GM12878 (cell line): ENCODE measurements around the gene ARPC1B. TPM values are rescaled to one million over a fixed set of nuclear protein-coding genes. Genes with fewer than 3 reads are reported as not detected.

Experiments
- ATAC-seq: fragments of 200-7000 bp; cut with Tn5 transposase; 3 replicates; pipeline ENCODE4 v1.9.1; 2020; ENCODE audit warnings: mild to moderate bottlenecking, moderate library complexity
- BruUV-seq: library from RNA; stranded (reverse); fragments of 400-500 nt; replicated peaks from 2 replicates; lab custom pipeline; 2021; lab: Mats Ljungman, UMichigan
- CTCF ChIA-PET: fragments of 300-600 bp; sonication (Branson Sonifier 250); formaldehyde crosslinking; extraction: SDS; loops from one replicate; lab custom pipeline; 2021; ENCODE audit warnings: inconsistent platforms; lab: Yijun Ruan, JAX
- POLR2A ChIA-PET: fragments of 350-600 bp; formaldehyde crosslinking; extraction: SDS; loops from one replicate; lab custom pipeline; 2021; ENCODE audit warnings: inconsistent platforms; lab: Charles Lee
- RAD21 ChIA-PET: fragments of 300-600 bp; sonication (Branson Sonifier 250); formaldehyde crosslinking; loops from one replicate; lab custom pipeline; 2023; ENCODE audit warnings: antibody characterized with exemption; ENCODE audit not compliant: unreplicated experiment; lab: Charles Lee
- SMC1A ChIA-PET: fragments of 300-600 bp; sonication (Branson Sonifier 250); formaldehyde crosslinking; loops from one replicate; lab custom pipeline; 2023; ENCODE audit not compliant: unreplicated experiment, uncharacterized antibody; lab: Charles Lee
- DNase-seq: peaks from one replicate; pipeline ENCODE4 v3.0.0-alpha.2; 2011; ENCODE audit warnings: low read depth, low spot score
- FAIRE-seq: peaks from 3 replicates; lab custom pipeline; 2011; peaks lifted over from hg19 to GRCh38; lab: Jason Lieb, UNC
- H2AFZ ChIP-seq: 2 replicates; pipeline ENCODE4 v1.6.0; 2011; ENCODE audit warnings: low read depth, low read length, control low read depth; ENCODE audit not compliant: control insufficient read depth
- H3K27ac ChIP-seq: 2 replicates; pipeline ENCODE4 v1.5.1; 2011; ENCODE audit warnings: control low read depth; ENCODE audit not compliant: control insufficient read depth, insufficient read depth
- H3K27me3 ChIP-seq, 2 experiments: replicated peaks in 1 of 2; 2 replicates each; pipeline versions ENCODE4 v1.6.0 to v1.6.1; 2011; ENCODE audit warnings: low read length in 1 of 2; ENCODE audit not compliant: control insufficient read depth in 2 of 2, insufficient read depth in 2 of 2
- H3K36me3 ChIP-seq, 2 experiments: 2 replicates each; pipeline ENCODE4 v1.5.1; 2011; ENCODE audit warnings: low read length in 1 of 2; ENCODE audit not compliant: control insufficient read depth in 2 of 2, insufficient read depth in 2 of 2
- H3K4me1 ChIP-seq: 2 replicates; pipeline ENCODE4 v1.6.1; 2011; ENCODE audit warnings: mild to moderate bottlenecking, low read length, moderate library complexity, mixed read lengths; ENCODE audit not compliant: control insufficient read depth, insufficient read depth
- H3K4me2 ChIP-seq: 2 replicates; pipeline ENCODE4 v1.6.0; 2011; ENCODE audit warnings: control low read depth; ENCODE audit not compliant: control insufficient read depth, insufficient read depth
- H3K4me3 ChIP-seq: fragments of 200-600 bp; sonication (generic); 2 replicates; pipeline ENCODE4 v1.5.1; 2016
- H3K79me2 ChIP-seq: 2 replicates; pipeline ENCODE4 v1.6.0; 2011; ENCODE audit warnings: low read length; ENCODE audit not compliant: control insufficient read depth, insufficient read depth
- H3K9ac ChIP-seq: 2 replicates; pipeline ENCODE4 v1.8.0; 2011; ENCODE audit warnings: low read length, control low read depth, mixed read lengths; ENCODE audit not compliant: control insufficient read depth, insufficient read depth
- H3K9me3 ChIP-seq: replicated peaks from 3 replicates; pipeline ENCODE4 v1.5.1; 2011; ENCODE audit warnings: mild to moderate bottlenecking, low read length; ENCODE audit not compliant: control insufficient read depth, insufficient read depth
- H4K20me1 ChIP-seq: 2 replicates; pipeline ENCODE4 v1.6.0; 2011; ENCODE audit not compliant: control insufficient read depth, insufficient read depth
- KLF5 ChIP-seq: fragments of 450-650 bp; IDR thresholded peaks from 2 replicates; pipeline ENCODE4 v1.6.1; 2014; ENCODE audit warnings: mild to moderate bottlenecking; ENCODE audit not compliant: partially characterized antibody
- MTA2 ChIP-seq: fragments of 450-650 bp; IDR thresholded peaks from 2 replicates; pipeline ENCODE4 v1.6.1; 2016; ENCODE audit warnings: low read depth, mild to moderate bottlenecking, moderate library complexity
- NFXL1 ChIP-seq: fragments of 450-650 bp; IDR thresholded peaks from 2 replicates; pipeline ENCODE4 v1.6.1; 2017; ENCODE audit warnings: antibody characterized with exemption, mild to moderate bottlenecking, borderline replicate concordance
- RELB ChIP-seq: fragments of 450-650 bp; IDR thresholded peaks from 2 replicates; pipeline ENCODE4 v1.6.1; 2017; ENCODE audit warnings: low read depth, mild to moderate bottlenecking, moderate library complexity
- RFX5 ChIP-seq: IDR thresholded peaks from 2 replicates; pipeline ENCODE4 v1.6.1; 2011; ENCODE audit warnings: low read depth, low read length, improper control_type of control experiment
- WGBS: methylation state at CpG from one replicate; pipeline ENCODE4 v1.1.6; 2016; ENCODE audit warnings: low lambda C conversion rate; ENCODE audit not compliant: insufficient replicate concordance, insufficient coverage; ENCODE audit errors: missing lambda C conversion rate; 5-methylcytosine and 5-hydroxymethylcytosine counted together
- in situ Hi-C: fragments of 300-500 bp; cut with MboI; formaldehyde crosslinking; loops from 9 replicates; pipeline ENCODE4 v1.14.3; 2018; ENCODE audit warnings: mixed read lengths
- intact Hi-C: fragments of 100-400 bp; cut with micrococcal nuclease; formaldehyde crosslinking; loops from one replicate; pipeline ENCODE4 v1.14.2; 2022; ENCODE audit not compliant: unreplicated experiment
- polyA plus RNA-seq, 11 experiments: library from polyadenylated mRNA; depleted of rRNA in 4 of 11; unstranded in 6 of 11; stranded (reverse) in 5 of 11; fragments of >200 nt; fragmentation: Nextera tagmentation in 4 of 11; fragmentation: Illumina TruSeq in 1 of 11; extraction: Ambion mirVana in 4 of 11; extraction: Trizol in 1 of 11; gene quantifications; 1 replicate in 1 of 11; 2 replicates in 10 of 11; pipeline versions ENCODE4 v1.2.1 to v1.2.3, GENCODE V29; 2011 to 2016; ENCODE audit warnings: inconsistent platforms in 2 of 11, missing spikeins in 2 of 11, low read depth in 1 of 11
- total RNA-seq, 4 experiments: library from RNA; depleted of rRNA in 3 of 4; stranded (reverse); fragments of >200 nt in 3 of 4; fragmentation: Illumina TruSeq in 1 of 4; extraction: Trizol in 1 of 4; gene quantifications; 2 replicates each; pipeline versions ENCODE4 v1.2.1 to v1.2.3, GENCODE V29; 2013 to 2021

The ARPC1B gene
- total and polyA plus RNA-seq, 10 of the 15 experiments (the other 5 are each of a cell fraction or from before 2014, with no cell fraction given), result 14.1 to 762 (median 387) TPM

DNA sequence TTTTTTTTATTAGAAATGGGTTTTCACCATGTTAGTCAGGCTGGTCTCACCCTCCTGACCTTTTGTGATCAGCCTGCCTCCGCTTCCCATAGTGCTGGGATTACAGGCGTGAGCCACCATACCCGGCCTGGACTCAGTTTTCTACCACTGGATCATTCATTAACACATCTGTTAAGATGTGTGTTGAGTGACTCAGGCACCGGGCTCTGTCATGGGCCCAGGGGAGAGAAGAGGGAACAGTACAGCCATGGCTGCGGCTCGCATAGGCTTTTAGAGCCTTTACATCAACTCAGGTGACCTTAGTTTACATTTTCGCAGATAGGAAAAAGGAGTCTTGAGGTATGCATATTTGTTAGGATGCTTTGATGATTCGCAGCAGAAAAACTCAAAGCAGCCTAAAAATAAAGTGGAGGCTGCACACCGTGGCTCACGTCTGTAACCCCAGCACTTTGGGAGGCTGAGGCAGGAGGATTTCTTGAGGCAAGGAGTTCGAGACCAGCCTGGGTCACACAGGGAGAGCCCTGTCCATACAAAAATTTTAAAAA lies 3.1 kb upstream of the ARPC1B start:
- intact Hi-C loops (loop anchor here (5.0 kb wide), 1 partner anchor 36 kb away; the partner anchor contains the start of genes BUD31 and PDAP1), in situ Hi-C loops (no loop called here)
- WGBS, result 73% methylated on average over 11 of the region's 11 CpGs
- Histone ChIP-seq H3K4me2 (no peak overlapping the region), H3K36me3 (peaks cover 4 to 5% of the 10 kb centered on the region in 2 experiments; a peak in 3 of 4 replicates), H3K27ac (no peak overlapping the region), H3K4me1 (peaks cover 6% of the 10 kb centered on the region; the same call in 1 of the 2 replicates), H3K79me2 (peaks cover 18% of the 10 kb centered on the region), H3K4me3 (no peak overlapping the region), H3K9ac (no peak overlapping the region), H3K27me3 (no peaks in the 10 kb centered on the region), H4K20me1 (no peaks in the 10 kb centered on the region; the same call in 1 of the 2 replicates), H2AFZ (no peak overlapping the region), H3K9me3 (no peaks in the 10 kb centered on the region)
- TF ChIP-seq MTA2, result no peak
- no peak for TF ChIP-seq RFX5
- TF ChIP-seq RELB, result no peak
- no peak for TF ChIP-seq NFXL1
- TF ChIP-seq KLF5, result no peak
- DNase-seq (no peak), ATAC-seq (no peak), FAIRE-seq (no peak)
- BruUV-seq, result no TSS peak
- POLR2A ChIA-PET, result interaction anchor here (0.7 kb wide), 1 partner anchor 58 kb away, joined by 4 read pairs; no protein-coding TSS in a partner anchor
- RAD21 ChIA-PET, result interaction anchor here (0.7 kb wide), 1 partner anchor 9 kb away, joined by 3 read pairs; no protein-coding TSS in a partner anchor
- SMC1A ChIA-PET, result interaction anchor here (1.0 to 1.2 kb wide), 2 partner anchors 36 to 44 kb away, joined by 4 read pairs; no protein-coding TSS in a partner anchor
- CTCF ChIA-PET, result interaction anchor here (1.0 kb wide), 1 partner anchor 15 kb away, joined by 4 read pairs; no protein-coding TSS in a partner anchor
